Hematopoietic multipotent progenitor cell treated with erythropoietin and hydrocortisone succinate and interleukin-3 and kit ligand, for 8 days (in vitro differentiated cells): ENCODE data around the gene KXD1.
"Not testable (repeated sequence)": the region's sequence is repeated elsewhere in the genome, so short reads cannot be mapped to it uniquely, and the experiment has no call there.

Experiments
- DNase-seq: peaks from one replicate; pipeline ENCODE4 v3.0.0-alpha.2; 2015

Gene KXD1, protein sequence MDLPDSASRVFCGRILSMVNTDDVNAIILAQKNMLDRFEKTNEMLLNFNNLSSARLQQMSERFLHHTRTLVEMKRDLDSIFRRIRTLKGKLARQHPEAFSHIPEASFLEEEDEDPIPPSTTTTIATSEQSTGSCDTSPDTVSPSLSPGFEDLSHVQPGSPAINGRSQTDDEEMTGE

GRCh38 chr19:18557411-18558201 lies at the start of gene KXD1:
Gene KXD1 (plus strand): TSS chr19:18557870. CDS start chr19:18562057, 4,187 bp downstream.
- DNase-seq = peak; percentile 100

GRCh38 chr19:18508585-18508984 lies 49.1 kb upstream of the KXD1 start:
- DNase-seq = no peak

DNA sequence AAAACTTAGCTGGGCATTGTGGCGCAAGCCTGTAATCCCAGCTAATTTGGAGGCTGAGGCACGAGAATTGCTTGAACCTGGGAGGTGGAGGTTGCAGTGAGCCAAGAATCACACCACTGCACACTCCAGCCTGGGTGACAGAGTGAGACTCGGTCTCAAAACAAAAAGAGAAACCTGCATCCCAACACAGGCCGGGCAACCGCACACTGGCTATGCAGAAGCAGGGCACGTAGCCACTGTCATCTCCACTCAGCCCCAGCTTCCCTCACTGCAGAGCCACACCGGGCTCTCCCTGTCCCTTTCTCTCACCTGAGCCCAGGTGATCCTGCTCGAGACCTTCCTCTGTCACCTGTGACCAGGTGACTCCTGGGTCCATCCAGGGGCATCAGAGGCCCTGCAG lies 47.5 kb upstream of the KXD1 start:
- no peak for DNase-seq

DNA sequence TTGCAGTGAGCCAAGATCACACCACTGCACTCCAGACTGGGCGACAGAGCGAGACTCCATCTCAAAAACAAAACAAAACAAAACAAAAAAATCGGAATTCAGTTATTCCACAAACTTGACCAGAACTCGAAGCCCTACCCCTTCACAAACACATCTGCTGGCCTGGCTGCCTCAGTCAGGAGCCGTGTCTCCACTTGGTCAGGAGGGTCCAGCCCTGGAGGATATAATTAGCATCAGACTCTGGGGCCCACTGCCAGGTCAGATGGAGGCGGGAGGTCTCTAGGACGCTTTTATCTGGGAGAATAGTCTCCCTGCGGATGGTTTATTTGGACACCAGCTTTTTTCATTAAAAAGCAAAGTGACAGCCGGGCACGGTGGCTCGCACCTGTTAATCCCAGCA lies 43.8 kb upstream of the KXD1 start:
- no peak for DNase-seq

DNA sequence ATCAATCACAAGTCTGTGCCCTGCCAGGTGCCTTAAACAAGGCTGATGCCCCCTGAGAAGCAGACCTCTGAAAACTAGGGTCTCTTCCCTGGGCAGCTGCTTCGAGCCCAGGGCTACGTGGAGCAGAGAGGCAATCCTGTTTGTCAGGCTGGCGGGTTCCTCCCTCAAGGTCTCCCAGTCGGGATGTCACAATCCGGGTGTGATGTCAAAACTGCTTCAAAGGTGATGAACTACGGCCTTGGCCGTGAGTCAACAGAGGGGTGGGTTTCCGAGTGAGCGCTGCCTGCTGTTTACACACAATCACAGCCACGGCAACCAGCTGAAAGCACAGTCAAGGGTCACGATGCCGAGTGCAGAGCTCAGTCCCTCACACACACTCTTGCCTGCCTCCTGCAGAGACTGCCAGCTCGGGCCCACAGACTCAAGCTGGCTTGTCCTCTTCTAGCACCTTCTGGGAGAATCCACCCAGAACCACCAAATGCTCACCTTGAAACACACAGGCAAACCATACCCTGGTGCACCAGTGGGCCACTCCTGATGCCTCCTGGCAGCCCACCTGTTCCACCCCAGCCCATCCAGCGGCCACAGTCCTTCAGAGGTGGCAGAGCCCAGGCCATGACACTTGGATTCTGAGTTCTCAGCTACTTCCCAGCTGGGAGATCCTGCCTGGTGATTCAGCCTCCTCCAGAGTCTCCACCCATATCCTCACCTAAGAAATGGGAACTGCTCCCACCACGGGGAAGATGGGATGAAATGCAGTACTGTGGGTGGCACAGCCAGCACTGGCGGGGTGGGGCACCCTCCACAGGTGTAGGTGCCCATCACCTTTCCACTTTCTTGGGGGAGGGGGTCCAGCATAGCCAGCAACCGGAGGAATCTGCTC lies 42.6 kb upstream of the KXD1 start:
- DNase-seq = no peak

GRCh38 chr19:18515959-18516358 lies 41.7 kb upstream of the KXD1 start:
- no peak for DNase-seq

GRCh38 chr19:18517606-18518005 lies 40.1 kb upstream of the KXD1 start:
- no peak for DNase-seq

GRCh38 chr19:18518639-18519038 lies 39.0 kb upstream of the KXD1 start:
- no peak for DNase-seq

DNA sequence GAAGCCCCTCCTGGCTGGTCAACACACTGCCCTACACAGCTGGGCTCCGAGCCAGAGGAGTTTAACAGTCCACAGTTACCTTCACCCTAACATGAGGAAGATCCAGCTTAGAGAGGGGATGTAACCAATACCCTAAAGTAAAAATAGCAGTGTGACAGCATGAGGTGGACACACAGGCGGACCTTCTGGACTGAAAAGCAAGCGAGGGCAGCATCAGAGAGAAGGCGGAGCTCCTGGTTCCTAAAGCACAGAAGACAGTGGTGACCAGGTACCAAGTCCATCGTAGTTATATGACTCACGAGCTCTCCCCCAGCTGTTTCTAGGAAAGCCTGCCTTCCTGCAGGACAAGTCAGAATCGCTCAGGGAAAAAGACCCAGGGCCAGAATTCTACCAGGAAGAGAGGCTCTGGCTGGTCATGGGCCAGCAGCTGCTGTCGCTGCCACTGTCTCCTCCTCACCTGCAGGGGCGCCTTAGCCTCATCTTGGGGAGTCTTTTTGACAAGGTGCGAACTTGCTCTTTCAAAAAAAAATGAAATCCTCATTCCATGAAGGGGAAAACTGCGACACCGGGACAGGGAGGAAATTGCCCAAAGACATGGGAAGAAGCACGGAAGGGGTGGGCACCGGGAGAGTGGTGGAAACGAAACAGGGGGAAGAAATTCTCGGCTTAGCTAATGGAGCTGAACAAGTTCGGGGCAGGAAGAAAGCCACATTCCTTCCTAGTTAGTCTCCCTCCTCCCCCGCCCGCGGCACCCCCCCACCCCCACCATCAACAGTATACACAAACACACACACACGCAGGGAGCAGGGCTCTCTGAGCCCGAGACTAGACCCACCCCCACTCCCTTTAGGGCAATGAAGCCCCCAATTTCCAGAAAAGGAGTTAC lies 37.5 kb upstream of the KXD1 start:
- DNase-seq = peak; percentile 87

DNA sequence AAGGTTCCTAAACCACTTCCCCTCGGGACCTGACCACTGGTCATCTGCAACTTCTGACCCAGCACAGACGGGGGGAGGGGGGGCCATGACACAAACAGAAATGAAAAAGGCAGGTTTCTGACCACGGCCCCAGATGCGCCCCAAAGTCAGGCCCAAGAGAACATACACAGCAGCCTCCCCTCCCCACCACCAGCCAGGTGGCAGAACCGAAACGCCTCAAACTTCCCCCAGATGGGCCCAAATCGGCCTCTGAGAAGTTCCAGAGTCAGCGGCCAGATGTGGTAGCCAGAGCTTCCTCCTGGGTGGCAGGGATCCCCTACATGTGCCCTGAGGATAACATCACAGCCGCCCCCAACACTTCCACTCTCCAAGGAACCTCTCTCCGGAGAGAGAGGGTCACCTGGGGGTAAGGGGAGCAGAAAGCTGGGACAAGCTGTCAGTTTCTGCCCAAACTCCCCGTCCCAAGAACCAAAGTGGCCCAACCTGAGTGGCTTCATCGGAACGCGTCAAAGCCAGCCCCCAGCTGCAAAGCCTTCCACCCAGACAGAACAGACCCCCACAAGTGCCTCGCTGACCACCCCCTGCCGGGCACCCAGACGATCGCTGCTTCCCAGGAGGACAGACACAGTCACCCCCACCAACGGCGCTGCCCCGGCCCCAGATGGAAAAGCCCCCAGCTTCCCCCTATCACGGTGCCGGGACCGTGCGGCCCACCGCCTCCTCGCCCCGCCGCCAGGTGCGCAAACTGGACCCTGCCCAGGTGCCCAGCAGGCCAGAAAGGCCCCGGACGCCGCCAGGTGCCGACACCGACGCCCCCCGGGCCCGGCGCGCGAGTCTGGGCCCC lies 36.6 kb upstream of the KXD1 start:
- peak; percentile 21 for DNase-seq

DNA sequence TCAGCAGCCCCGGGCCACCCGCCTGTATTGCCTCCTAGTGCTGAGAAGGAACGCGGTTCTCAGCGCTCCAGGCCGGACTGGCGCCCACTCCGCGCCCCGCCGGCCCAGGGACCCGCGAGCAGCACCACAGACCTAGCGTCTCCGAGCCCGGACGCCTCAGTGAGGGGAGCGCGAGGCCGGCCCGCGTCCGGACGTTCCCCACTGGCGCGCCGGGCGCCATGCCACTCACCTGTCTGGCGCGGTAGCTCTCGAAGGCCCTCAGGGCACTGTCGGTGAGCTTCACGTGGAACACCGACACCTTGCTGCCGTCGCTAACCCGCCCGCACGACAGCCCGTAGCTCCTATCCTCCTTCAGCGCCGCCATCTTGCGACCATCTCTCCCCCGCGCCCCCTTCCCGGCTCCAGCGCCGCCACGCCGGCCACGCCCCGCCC lies 36.0 kb upstream of the KXD1 start, which contains the start of gene ELL:
Gene ELL (minus strand): TSS at position 379 of the 432 bp plus-strand sequence. CDS start 15 bp downstream, at position 364.
- no peak for DNase-seq

DNA sequence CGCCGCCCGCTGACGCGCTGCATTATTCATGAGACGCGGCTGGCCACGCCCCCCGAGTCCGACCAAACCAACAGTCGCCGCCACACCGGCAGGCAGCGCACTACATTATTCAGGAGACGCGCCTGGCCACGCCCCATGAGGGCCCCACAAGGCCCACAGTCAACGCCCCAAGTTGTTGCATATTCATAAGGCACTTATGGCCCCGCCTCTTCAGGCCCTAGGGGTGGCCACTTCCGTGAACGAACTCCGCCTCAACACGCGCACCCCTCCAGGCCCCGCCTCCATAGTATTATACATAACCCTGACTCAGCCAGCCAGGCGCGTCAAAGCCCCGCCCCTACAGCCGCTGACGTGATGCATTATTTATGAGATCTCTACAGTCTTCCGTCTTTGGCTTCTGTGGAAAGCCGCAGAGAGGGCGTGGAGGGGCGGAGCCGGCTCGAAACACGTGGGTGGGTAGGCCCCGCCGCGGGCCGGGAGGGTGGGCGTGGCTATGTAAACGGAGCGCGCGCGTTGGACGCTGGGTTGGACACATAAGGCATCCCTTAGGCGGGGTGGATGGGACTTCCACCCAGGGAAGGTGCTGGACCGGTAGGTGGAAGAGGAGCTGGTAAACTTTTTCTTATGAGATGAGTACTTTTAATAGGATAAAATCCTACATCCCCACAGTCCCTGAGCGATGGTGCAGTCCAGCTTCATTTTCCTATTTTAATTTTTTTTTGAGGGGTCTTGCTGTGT lies 35.4 kb upstream of the KXD1 start:
- DNase-seq = peak; percentile 100

DNA sequence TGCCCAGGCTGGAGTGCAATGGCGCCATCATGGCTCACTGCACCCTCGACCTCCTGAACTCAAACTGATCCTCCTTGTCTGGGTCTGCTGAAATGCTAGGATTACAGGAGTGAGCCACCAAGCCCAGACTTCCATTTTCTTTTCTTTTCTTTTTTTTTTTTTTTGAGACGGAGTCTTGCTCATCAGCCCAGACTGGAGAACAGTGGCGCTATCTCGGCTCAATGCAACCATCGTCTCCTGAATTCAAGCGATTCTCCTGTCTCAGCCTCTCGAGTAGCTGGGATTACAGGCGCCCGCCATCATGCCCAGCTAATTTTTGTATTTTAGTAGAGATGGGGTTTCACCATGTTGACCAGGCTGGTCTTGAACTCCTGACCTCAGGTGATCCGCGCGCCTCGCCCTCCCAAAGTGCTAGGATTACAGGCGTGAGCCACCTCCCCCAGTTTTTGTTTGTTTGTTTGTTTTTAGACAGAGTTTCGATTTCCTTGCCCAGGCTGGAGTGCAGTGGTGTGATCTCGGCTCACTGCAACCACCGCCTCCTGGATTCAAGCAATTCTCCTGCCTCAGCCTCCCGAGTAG lies 34.7 kb upstream of the KXD1 start:
- DNase-seq = not testable (repeated sequence)

- no peak for DNase-seq
Observed at GRCh38 chr19:18523841-18524240, 33.8 kb upstream of the KXD1 start.

GRCh38 chr19:18526316-18526715 lies 31.4 kb upstream of the KXD1 start:
- no peak for DNase-seq

DNA sequence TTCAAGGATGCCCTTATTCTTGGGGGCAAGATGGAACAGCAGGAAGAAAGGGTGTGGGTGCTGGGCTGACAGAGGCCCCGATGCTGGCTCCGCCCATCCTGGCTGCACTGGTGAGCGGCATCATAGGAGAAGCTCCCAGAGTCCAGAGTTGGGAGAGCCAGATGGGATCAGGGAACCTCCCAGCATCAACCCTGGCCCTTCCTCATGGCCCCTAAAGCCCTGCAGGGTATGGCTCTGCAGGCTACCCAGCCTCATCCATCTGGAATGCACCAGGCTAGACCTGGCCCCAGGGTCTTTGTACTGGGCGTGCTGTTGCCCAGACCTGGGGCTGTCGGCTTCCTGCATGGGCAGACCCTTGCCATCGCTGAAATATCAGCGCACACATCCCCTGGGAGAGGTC lies 27.9 kb upstream of the KXD1 start:
- DNase-seq = no peak

GRCh38 chr19:18531485-18531884 lies 26.2 kb upstream of the KXD1 start:
- DNase-seq = no peak

DNA sequence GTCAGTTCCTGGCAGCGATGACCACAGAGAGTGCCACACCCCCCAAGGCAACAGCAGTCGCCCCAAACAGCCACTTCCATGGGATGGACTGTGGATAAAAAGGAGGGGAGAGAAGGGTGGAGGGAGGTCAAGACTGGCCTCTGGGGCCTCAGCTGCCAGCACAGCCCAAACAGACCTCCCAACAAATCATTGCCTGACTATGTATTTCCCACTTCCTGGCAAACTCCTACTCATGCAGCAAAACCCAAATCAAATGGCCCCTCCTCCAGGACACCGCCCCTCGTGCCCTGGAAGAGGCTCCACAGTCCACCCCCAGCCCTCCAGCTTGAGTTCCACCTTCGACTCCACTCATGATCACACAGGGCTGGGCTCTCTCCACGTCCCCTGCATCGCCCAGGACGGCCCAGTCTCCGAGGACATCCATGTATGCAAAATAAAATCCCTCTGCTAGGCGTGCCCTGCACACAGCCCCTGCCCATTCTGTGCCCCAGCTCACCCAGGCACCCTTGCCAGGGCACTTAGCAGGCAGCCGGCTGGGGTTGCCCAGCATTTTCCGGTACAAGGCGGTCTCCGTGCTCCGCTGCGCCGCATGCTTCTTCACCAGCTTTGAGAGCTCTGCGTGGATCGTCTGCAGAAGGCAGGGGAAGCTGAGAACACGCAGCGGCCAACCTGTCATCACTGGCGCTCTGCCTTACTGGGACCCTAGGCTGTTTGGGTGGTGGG lies 25.3 kb upstream of the KXD1 start:
- no peak for DNase-seq

- DNase-seq = no peak
Observed at GRCh38 chr19:18533058-18533457, 24.6 kb upstream of the KXD1 start.

- DNase-seq = no peak
Observed at GRCh38 chr19:18536475-18536874, 21.2 kb upstream of the KXD1 start.
